Lung (tissue), 12 donors: ENCODE measurements around the gene VEZT. TPM values are rescaled to one million over a fixed set of nuclear protein-coding genes. Genes with fewer than 3 reads are reported as not detected.
A peak's percentile ranks its signal among the peaks of the same experiment; 100 is the strongest.

ENCODE experiments used
- ATAC-seq: fragments of 200-7000 bp; cut with Tn5 transposase; one replicate; pipeline ENCODE4 v1.9.1; 2020; ENCODE audit warnings: moderate number of reproducible peaks; ENCODE audit not compliant: insufficient read depth, low FRiP score
- DNase-seq, 3 donors: peaks; one replicate each; pipeline ENCODE4 v3.0.0-alpha.2; 2013 to 2017
- H3K27ac ChIP-seq, 2 donors: one replicate each; pipeline ENCODE4 v1.5.1; 2013; ENCODE audit warnings: mild to moderate bottlenecking in 2 of 2, moderate library complexity in 2 of 2, control low read depth in 1 of 2, inconsistent platforms in 1 of 2, low read depth in 1 of 2, low read length in 1 of 2
- H3K27me3 ChIP-seq, 3 donors: one replicate each; pipeline ENCODE4 v1.5.1; 2013; ENCODE audit warnings: low read length in 2 of 3; ENCODE audit not compliant: control insufficient read depth in 3 of 3, insufficient read depth in 3 of 3
- H3K36me3 ChIP-seq, 4 donors: one replicate each; pipeline ENCODE4 v1.5.1; 2013; ENCODE audit warnings: low read length in 4 of 4, mild to moderate bottlenecking in 1 of 4, moderate library complexity in 1 of 4; ENCODE audit not compliant: control insufficient read depth in 4 of 4, insufficient read depth in 4 of 4
- H3K4me1 ChIP-seq, 5 donors: one replicate each; pipeline ENCODE4 v1.5.1; 2013; ENCODE audit warnings: low read length in 5 of 5, mild to moderate bottlenecking in 2 of 5, moderate library complexity in 1 of 5; ENCODE audit not compliant: control insufficient read depth in 5 of 5, insufficient read depth in 5 of 5
- H3K4me3 ChIP-seq: one replicate; pipeline ENCODE4 v1.5.1; 2013; ENCODE audit warnings: mild to moderate bottlenecking, control low read depth, moderate library complexity
- H3K9ac ChIP-seq, 2 donors: one replicate each; pipeline ENCODE4 v1.5.1; 2013; ENCODE audit warnings: low read length in 2 of 2, control low read depth in 1 of 2; ENCODE audit not compliant: insufficient read depth in 1 of 2
- H3K9me3 ChIP-seq, 4 donors: one replicate each; pipeline ENCODE4 v1.5.1; 2013; ENCODE audit warnings: low read length in 3 of 4, mild to moderate bottlenecking in 1 of 4, moderate library complexity in 1 of 4; ENCODE audit not compliant: control insufficient read depth in 4 of 4, insufficient read depth in 3 of 4
- CTCF ChIP-seq: IDR thresholded peaks from 2 replicates; pipeline ENCODE4 v1.5.1; 2012; ENCODE audit warnings: mild to moderate bottlenecking; ENCODE audit errors: control extremely low read depth, extremely low read depth
- WGBS, 2 donors: extraction: QIAGEN DNeasy Blood & Tissue Kit; methylation state at CpG; one replicate each; pipeline ENCODE4 v1.1.7; 2013; 5-methylcytosine and 5-hydroxymethylcytosine counted together
- polyA plus RNA-seq, 2 donors: library from polyadenylated mRNA; stranded (reverse); fragments of 200-250 nt; gene quantifications; one replicate each; pipeline ENCODE4 v1.2.1, GENCODE V29; 2013
- total RNA-seq, 2 donors: library from RNA; depleted of rRNA in 1 of 2; stranded (reverse); fragments of >200 nt in 1 of 2; gene quantifications; one replicate each; pipeline ENCODE4 v1.2.1, GENCODE V29; 2014 to 2021
- donor health status: control.
- donor health status: control.
- donor health status: Bipolar disorder and iron deficiency.
- donor health status: healthy.
- donor health status: DM: yes; HTN: yes; CAD: no.

Gene VEZT
- total and polyA plus RNA-seq, 4 donors: 28.6 to 144 (median 47.3) TPM

GRCh38 chr12:95248095-95248494 is 30.5 kb downstream of the VEZT start:
- H3K9ac ChIP-seq: no peak overlapping the region
- peaks cover 0 to 4% (median 1%) of the 10 kb centered on the region in 4 donors for H3K36me3 ChIP-seq
- peaks cover 0 to 8% (median 0%) of the 10 kb centered on the region in 5 donors for H3K4me1 ChIP-seq
- H3K4me3 ChIP-seq: no peak overlapping the region
- no peak for DNase-seq
- H3K27ac ChIP-seq: no peak overlapping the region
- no peak for TF ChIP-seq CTCF
- WGBS, 2 donors: 87 to 90% methylated on average over 1 of the region's 1 CpG
- ATAC-seq: no peak
- no peaks in the 10 kb centered on the region for H3K9me3 ChIP-seq
- H3K27me3 ChIP-seq: no peaks in the 10 kb centered on the region

GRCh38 chr12:95248604-95249360 is 31.2 kb downstream of the VEZT start:
- Histone ChIP-seq H3K4me1 (peaks cover 0 to 8% (median 0%) of the 10 kb centered on the region in 5 donors), H3K36me3 (peaks cover 0 to 3% (median 1%) of the 10 kb centered on the region in 4 donors), H3K27ac (no peak overlapping the region), H3K9me3 (no peaks in the 10 kb centered on the region), H3K4me3 (no peak overlapping the region), H3K27me3 (no peaks in the 10 kb centered on the region), H3K9ac (no peak overlapping the region)
- no peak for TF ChIP-seq CTCF
- no peak for ATAC-seq
- DNase-seq: peak in 2 of 3 donors; percentile 61 to 64
- 87% methylated on average over 8 of the region's 8 CpGs for WGBS, 2 donors

- no peak overlapping the region for H3K27ac ChIP-seq
- peaks cover 0 to 14% (median 10%) of the 10 kb centered on the region in 4 donors for H3K36me3 ChIP-seq
- TF ChIP-seq CTCF: no peak
- no peaks in the 10 kb centered on the region for H3K27me3 ChIP-seq
- H3K9me3 ChIP-seq: no peaks in the 10 kb centered on the region
- H3K4me1 ChIP-seq: peaks cover 0 to 11% (median 0%) of the 10 kb centered on the region in 5 donors
- no peak for ATAC-seq
- H3K4me3 ChIP-seq: no peak overlapping the region
- no peak for DNase-seq
- no peak overlapping the region for H3K9ac ChIP-seq
Observed at GRCh38 chr12:95253386-95253785, 35.8 kb downstream of the VEZT start.
